Measurements from ENCODE around the gene GPC6.
A peak's percentile ranks its signal among the peaks of the same experiment; 100 is the strongest.

GPC6 gene

DNA sequence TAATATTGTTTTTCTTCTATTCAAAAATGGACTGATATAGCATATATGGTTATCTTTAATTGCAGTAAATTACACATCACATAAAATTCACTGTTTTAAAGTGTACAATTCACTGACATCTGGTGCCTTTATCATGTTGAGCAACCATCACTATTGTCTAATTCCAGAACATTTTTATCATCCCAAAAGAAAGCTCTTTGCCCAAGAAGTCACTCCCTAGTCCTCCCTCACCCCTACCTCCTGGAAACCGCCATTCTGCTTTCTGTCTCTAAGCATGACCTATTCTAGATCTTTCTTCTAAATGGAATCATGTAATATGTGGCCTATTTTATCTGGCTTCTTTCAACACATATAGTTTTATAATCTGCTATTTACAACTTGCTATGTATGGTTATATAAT lies 727.2 kb downstream of the GPC6 start:
- no peak for DNase-seq
- H3K9me3 Mint-ChIP-seq, result peaks cover 6% of the 10 kb centered on the region
- H3K36me3 Mint-ChIP-seq (ENCODE audit: low read depth), result no peaks in the 10 kb centered on the region
- no peak overlapping the region for H3K4me3 Mint-ChIP-seq
- TF ChIP-seq, protein P1, sequence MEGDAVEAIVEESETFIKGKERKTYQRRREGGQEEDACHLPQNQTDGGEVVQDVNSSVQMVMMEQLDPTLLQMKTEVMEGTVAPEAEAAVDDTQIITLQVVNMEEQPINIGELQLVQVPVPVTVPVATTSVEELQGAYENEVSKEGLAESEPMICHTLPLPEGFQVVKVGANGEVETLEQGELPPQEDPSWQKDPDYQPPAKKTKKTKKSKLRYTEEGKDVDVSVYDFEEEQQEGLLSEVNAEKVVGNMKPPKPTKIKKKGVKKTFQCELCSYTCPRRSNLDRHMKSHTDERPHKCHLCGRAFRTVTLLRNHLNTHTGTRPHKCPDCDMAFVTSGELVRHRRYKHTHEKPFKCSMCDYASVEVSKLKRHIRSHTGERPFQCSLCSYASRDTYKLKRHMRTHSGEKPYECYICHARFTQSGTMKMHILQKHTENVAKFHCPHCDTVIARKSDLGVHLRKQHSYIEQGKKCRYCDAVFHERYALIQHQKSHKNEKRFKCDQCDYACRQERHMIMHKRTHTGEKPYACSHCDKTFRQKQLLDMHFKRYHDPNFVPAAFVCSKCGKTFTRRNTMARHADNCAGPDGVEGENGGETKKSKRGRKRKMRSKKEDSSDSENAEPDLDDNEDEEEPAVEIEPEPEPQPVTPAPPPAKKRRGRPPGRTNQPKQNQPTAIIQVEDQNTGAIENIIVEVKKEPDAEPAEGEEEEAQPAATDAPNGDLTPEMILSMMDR (IDR thresholded peaks at IDR 0.05), result no peak
- peaks cover 18% of the 10 kb centered on the region for H3K4me1 Mint-ChIP-seq
- H3K27me3 Mint-ChIP-seq (ENCODE audit: low read depth, poor library complexity), result no peaks in the 10 kb centered on the region
- no peak overlapping the region for H3K27ac Mint-ChIP-seq

DNA sequence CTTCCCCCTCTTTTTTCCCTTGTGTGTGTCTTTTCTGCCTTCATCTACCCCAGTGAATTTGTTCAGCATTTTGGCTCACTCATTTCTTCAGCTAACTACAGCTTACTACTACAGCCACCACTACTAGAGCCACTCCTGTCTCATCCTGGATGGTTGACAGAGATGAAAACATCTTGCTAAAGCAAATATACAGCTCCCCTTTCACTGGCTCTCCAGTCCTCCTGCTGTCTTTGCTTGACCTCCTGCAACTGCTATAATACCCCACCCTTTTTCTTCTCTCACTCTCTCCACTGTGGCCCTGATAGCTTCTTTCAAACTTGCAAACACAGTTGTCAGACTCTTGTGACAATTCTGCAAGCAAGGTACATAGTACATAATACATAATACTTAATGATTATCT lies 729.3 kb downstream of the GPC6 start:
- H3K27ac Mint-ChIP-seq, result peak overlapping the region; percentile 5

DNA sequence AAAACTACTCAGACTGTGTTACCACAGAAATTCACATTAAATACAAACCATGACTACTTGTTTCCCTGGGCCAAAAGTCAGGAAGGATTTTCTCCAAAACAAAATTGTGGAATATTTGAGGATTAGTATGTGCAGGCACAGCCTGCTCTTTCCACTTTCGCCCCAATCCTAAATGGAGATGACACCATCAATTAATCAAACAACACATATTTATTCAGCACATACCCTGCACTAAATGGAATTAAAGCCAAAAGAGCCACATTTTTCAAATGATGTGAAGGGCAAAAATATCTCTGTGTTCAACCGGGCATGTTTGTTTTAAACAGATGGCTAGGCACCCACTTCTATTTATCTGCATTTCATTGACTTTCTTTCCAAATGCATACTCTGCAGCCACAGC lies 729.8 kb downstream of the GPC6 start:
- Mint-ChIP-seq H3K4me3 (no peak overlapping the region), H3K36me3 (ENCODE audit: low read depth) (peaks cover 7% of the 10 kb centered on the region), H3K27ac (no peak overlapping the region), H3K4me1 (peaks cover 10% of the 10 kb centered on the region), H3K9me3 (peaks cover 16% of the 10 kb centered on the region), H3K27me3 (ENCODE audit: low read depth, poor library complexity) (peaks cover 3% of the 10 kb centered on the region)
- TF ChIP-seq, protein P1 (IDR thresholded peaks at IDR 0.05), result no peak
- no peak for DNase-seq

More for the DNA sequence above, 729.3 kb downstream of the GPC6 start:
- no peak for DNase-seq
- Mint-ChIP-seq H3K4me1 (peaks cover 14% of the 10 kb centered on the region), H3K9me3 (peaks cover 16% of the 10 kb centered on the region), H3K4me3 (no peak overlapping the region), H3K36me3 (ENCODE audit: low read depth) (peaks cover 7% of the 10 kb centered on the region), H3K27me3 (ENCODE audit: low read depth, poor library complexity) (peaks cover 3% of the 10 kb centered on the region)
- TF ChIP-seq, protein P1 (IDR thresholded peaks at IDR 0.05), result no peak

DNA sequence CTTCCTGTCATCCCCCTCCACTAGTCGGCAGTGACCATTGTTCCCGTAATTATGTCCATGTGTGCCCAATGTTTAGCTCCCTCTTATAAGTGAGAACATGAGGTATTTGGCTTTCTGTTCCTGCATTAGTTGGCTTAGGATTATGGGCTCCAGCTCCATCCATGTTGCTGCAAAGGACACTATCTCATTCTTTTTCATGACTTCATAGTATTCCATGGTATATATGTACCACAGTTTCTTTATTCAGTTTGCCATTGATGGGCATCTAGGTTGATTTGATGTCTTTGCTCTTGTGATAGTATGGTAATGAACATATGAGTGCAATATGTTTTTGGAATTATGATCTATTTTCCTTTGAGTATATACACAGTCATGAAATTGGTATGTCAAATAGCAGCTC lies 730.8 kb downstream of the GPC6 start:
- TF ChIP-seq, protein P1 (IDR thresholded peaks at IDR 0.05), result no peak
- no peak overlapping the region for H3K27ac Mint-ChIP-seq
- peaks cover 3% of the 10 kb centered on the region for H3K27me3 Mint-ChIP-seq (ENCODE audit: low read depth, poor library complexity)
- peaks cover 10% of the 10 kb centered on the region for H3K4me1 Mint-ChIP-seq
- DNase-seq, result no peak
- peaks cover 16% of the 10 kb centered on the region for H3K9me3 Mint-ChIP-seq
- H3K36me3 Mint-ChIP-seq (ENCODE audit: low read depth), result peaks cover 7% of the 10 kb centered on the region
- H3K4me3 Mint-ChIP-seq, result no peak overlapping the region

DNA sequence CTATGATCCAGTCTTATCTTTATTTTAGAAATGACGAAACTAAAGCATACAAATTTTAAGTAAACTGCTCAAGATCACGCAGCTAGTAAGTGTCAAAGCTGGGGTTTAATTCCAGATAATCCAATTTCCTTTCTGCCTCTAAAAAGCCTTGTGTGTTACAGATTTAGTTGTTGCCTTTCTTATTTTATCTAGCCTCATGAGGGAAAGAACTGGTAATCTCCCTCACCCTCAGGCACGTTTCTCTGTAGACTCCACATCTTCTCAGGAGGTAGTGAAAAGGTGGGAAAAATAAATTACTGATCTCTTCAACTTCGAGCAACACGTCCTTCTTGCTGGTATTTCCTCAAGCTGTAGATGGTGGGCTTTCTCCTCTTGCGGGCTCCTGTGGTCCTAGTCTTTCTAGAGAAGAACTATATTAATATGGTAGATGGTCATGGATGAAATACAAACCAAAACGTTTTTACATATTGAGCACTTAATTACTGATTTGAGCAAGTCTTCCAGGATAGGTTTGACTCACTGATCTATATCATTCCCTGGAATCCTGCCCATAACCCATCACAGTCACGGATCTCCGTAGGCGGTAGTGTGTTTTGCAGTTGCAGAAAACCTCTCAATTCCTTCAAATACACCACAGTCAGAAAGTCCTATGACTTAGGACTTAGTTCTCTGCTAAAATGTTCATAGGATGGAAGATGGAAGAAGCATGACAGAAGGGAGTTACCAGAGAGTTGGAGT lies 733.4 kb downstream of the GPC6 start:
- DNase-seq, result no peak
- Mint-ChIP-seq H3K27me3 (ENCODE audit: low read depth, poor library complexity) (peaks cover 3% of the 10 kb centered on the region), H3K36me3 (ENCODE audit: low read depth) (peaks cover 7% of the 10 kb centered on the region), H3K4me3 (no peak overlapping the region), H3K4me1 (peaks cover 17% of the 10 kb centered on the region), H3K27ac (no peak overlapping the region), H3K9me3 (peaks cover 16% of the 10 kb centered on the region)
- TF ChIP-seq, protein P1 (IDR thresholded peaks at IDR 0.05), result no peak

All from nephron progenitor cell (in vitro differentiated cells).